K562 (cell line): Measurements from ENCODE around the gene EXOC3L1. TPM values are rescaled to one million over a fixed set of nuclear protein-coding genes. Genes with fewer than 3 reads are reported as not detected.

Experiments used
- ATAC-seq: fragments of 200-7000 bp; cut with Tn5 transposase; 3 replicates; pipeline ENCODE4 v1.9.1; 2020; ENCODE audit warnings: moderate library complexity
- BruUV-seq: library from RNA; stranded (reverse); fragments of 400-500 nt; replicated peaks from 2 replicates; lab custom pipeline; 2021; lab: Mats Ljungman, UMichigan
- CTCF ChIA-PET: fragments of 300-600 bp; formaldehyde crosslinking; extraction: SDS; loops from one replicate; lab custom pipeline; 2021; ENCODE audit warnings: low intra/inter-chr PET ratio; lab: Yijun Ruan, JAX
- POLR2A ChIA-PET: fragments of 300-600, 350-650 bp; sonication (Branson Sonifier 250); formaldehyde crosslinking; extraction: SDS; loops from one replicate; lab custom pipeline; 2021; ENCODE audit warnings: antibody characterized with exemption, inconsistent platforms; lab: Yijun Ruan, JAX
- DNase-seq, 4 experiments: peaks; one replicate each; pipeline versions ENCODE4 v3.0.0 to v3.0.0-alpha.2; 2011 to 2018; ENCODE audit warnings: low spot score in 3 of 4, mixed read lengths in 3 of 4; ENCODE audit errors: extremely low read depth in 1 of 4
- FAIRE-seq: peaks from 2 replicates; lab custom pipeline; 2011; peaks lifted over from hg19 to GRCh38; lab: Jason Lieb, UNC
- H2AFZ ChIP-seq: 2 replicates; pipeline ENCODE4 v1.6.0; 2011; ENCODE audit warnings: low read depth, low read length, control low read depth, inconsistent platforms
- H3K27ac ChIP-seq: fragments of 200-600 bp; 3 replicates; pipeline ENCODE4 v1.8.0; 2011; ENCODE audit warnings: low read depth, mild to moderate bottlenecking, control low read depth, inconsistent platforms, low read length, moderate library complexity, mixed read lengths; ENCODE audit errors: extremely low read depth
- H3K27me3 ChIP-seq, 2 experiments: fragments of 300-600 bp in 1 of 2; 2 replicates in 1 of 2; 3 replicates in 1 of 2; pipeline versions ENCODE4 v1.6.0 to v1.8.0; 2011; ENCODE audit warnings: inconsistent platforms in 2 of 2, low read length in 2 of 2, mild to moderate bottlenecking in 1 of 2, mixed read lengths in 1 of 2, moderate library complexity in 1 of 2; ENCODE audit not compliant: control insufficient read depth in 2 of 2, insufficient read depth in 2 of 2
- H3K36me3 ChIP-seq: fragments of 300-600 bp; 3 replicates; pipeline ENCODE4 v1.8.0; 2011; ENCODE audit warnings: mild to moderate bottlenecking, low read length, inconsistent platforms; ENCODE audit not compliant: control insufficient read depth, insufficient read depth
- H3K4me1 ChIP-seq, 2 experiments: fragments of 200-600 bp in 1 of 2; replicated peaks in 1 of 2; 2 replicates in 1 of 2; 3 replicates in 1 of 2; pipeline versions ENCODE4 v1.5.1 to v1.8.0; 2011; ENCODE audit warnings: inconsistent platforms in 2 of 2, low read length in 2 of 2, mild to moderate bottlenecking in 1 of 2, mixed read lengths in 1 of 2, moderate library complexity in 1 of 2; ENCODE audit not compliant: control insufficient read depth in 2 of 2, insufficient read depth in 2 of 2
- H3K4me2 ChIP-seq: 2 replicates; pipeline ENCODE4 v1.6.1; 2011; ENCODE audit warnings: low read length, control low read depth, inconsistent platforms, mixed read lengths; ENCODE audit not compliant: insufficient read depth
- H3K4me3 ChIP-seq: fragments of 200-600 bp; sonication (generic), shearing (Covaris generic); 2 replicates; pipeline ENCODE4 v1.5.1; 2016; ENCODE audit warnings: control low read depth, inconsistent platforms
- H3K79me2 ChIP-seq: fragments of 200-600 bp; 3 replicates; pipeline ENCODE4 v1.8.0; 2011; ENCODE audit warnings: low read length, inconsistent platforms; ENCODE audit not compliant: control insufficient read depth, insufficient read depth
- H3K9ac ChIP-seq, 2 experiments: 2 replicates each; pipeline versions ENCODE4 v1.6.0 to v1.6.1; 2011; ENCODE audit warnings: low read depth in 2 of 2, low read length in 2 of 2, control low read depth in 1 of 2, inconsistent platforms in 1 of 2, mild to moderate bottlenecking in 1 of 2, mixed read lengths in 1 of 2; ENCODE audit not compliant: insufficient read depth in 1 of 2
- H3K9me1 ChIP-seq: one replicate; pipeline ENCODE4 v1.6.0; 2011; ENCODE audit warnings: inconsistent platforms, mild to moderate bottlenecking, low read length, moderate library complexity; ENCODE audit not compliant: control insufficient read depth, insufficient read depth
- H3K9me3 ChIP-seq: replicated peaks from 2 replicates; pipeline ENCODE4 v1.5.1; 2011; ENCODE audit warnings: low read depth, low read length, inconsistent platforms; ENCODE audit not compliant: control insufficient read depth, insufficient read depth
- H4K20me1 ChIP-seq: replicated peaks from 2 replicates; pipeline ENCODE4 v1.6.1; 2011; ENCODE audit warnings: low read length, inconsistent platforms, mixed read lengths; ENCODE audit not compliant: control insufficient read depth, insufficient read depth
- RAD21 ChIP-seq, 2 experiments: fragments of 250-450 bp in 1 of 2; fragments of 450-650 bp in 1 of 2; sonication (Bioruptor Pico) in 1 of 2; formaldehyde crosslinking in 1 of 2; IDR thresholded peaks in 1 of 2; conservative IDR thresholded peaks in 1 of 2; 2 replicates each; pipeline versions ENCODE4 v1.4.0 to v1.8.0; 2020 to 2022; ENCODE audit warnings: mild to moderate bottlenecking in 2 of 2, moderate library complexity in 1 of 2
- ZNF717 ChIP-seq: fragments of 250-450 bp; sonication (Bioruptor Pico); IDR thresholded peaks from 2 replicates; pipeline ENCODE4 v1.5.0; 2021
- WGBS: fragments of 100-300 bp; shearing (Covaris generic); methylation state at CpG from one replicate; pipeline ENCODE4 v1.1.6; 2016; ENCODE audit warnings: low coverage, mixed read lengths; ENCODE audit not compliant: insufficient coverage; ENCODE audit errors: missing lambda C conversion rate; 5-methylcytosine and 5-hydroxymethylcytosine counted together
- in situ Hi-C: fragments of 300-500 bp; cut with MboI; formaldehyde crosslinking; loops from 4 replicates; pipeline ENCODE4 v1.15.0; 2018; ENCODE audit warnings: inconsistent platforms, mixed read lengths
- intact Hi-C: fragments of 100-400 bp; cut with micrococcal nuclease; formaldehyde crosslinking; loops from 2 replicates; pipeline ENCODE4 v1.14.2; 2022
- polyA plus RNA-seq, 8 experiments: library from polyadenylated mRNA; depleted of rRNA in 4 of 8; stranded (reverse) in 5 of 8; unstranded in 3 of 8; fragments of >200 nt; fragmentation: Nextera tagmentation in 2 of 8; fragmentation: Illumina TruSeq in 1 of 8; extraction: Ambion mirVana in 2 of 8; extraction: Trizol in 1 of 8; gene quantifications; 2 replicates each; pipeline versions ENCODE4 v1.2.1 to v1.2.3, GENCODE V29; 2011 to 2014; ENCODE audit warnings: inconsistent platforms in 1 of 8, missing spikeins in 1 of 8
- total RNA-seq, 7 experiments: library from RNA; depleted of rRNA in 6 of 7; stranded (reverse); fragments of >200 nt in 6 of 7; fragmentation: Illumina TruSeq in 2 of 7; extraction: Trizol in 2 of 7; gene quantifications; 2 replicates each; pipeline versions ENCODE4 v1.2.1 to v1.2.3, GENCODE V29; 2011 to 2021; ENCODE audit warnings: low replicate concordance in 1 of 7
- TF ChIP-seq, protein P1 (sequence below), 3 experiments: IDR thresholded peaks in 2 of 3; conservative IDR thresholded peaks in 1 of 3; 2 replicates each; pipeline ENCODE4 v1.5.1; 2011 to 2012; ENCODE audit warnings: low read length in 3 of 3, mild to moderate bottlenecking in 3 of 3, control low read depth in 2 of 3, improper control_type of control experiment in 1 of 3, inconsistent platforms in 1 of 3, low read depth in 1 of 3, mixed read lengths in 1 of 3, moderate library complexity in 1 of 3; ENCODE audit not compliant: insufficient read depth in 2 of 3
- TF ChIP-seq, protein P2 (sequence below), 2 experiments: fragments of 450-650 bp; formaldehyde crosslinking in 1 of 2; IDR thresholded peaks; 2 replicates each; pipeline versions ENCODE4 v1.4.0 to v1.6.1; 2014 to 2020; ENCODE audit warnings: mild to moderate bottlenecking in 2 of 2, borderline replicate concordance in 1 of 2, low read depth in 1 of 2

Gene EXOC3L1
- total and polyA plus RNA-seq, 9 of the 15 experiments (the other 6 are each of a cell fraction or from before 2014, with no cell fraction given), result 0.08 TPM; not detected in 8

DNA sequence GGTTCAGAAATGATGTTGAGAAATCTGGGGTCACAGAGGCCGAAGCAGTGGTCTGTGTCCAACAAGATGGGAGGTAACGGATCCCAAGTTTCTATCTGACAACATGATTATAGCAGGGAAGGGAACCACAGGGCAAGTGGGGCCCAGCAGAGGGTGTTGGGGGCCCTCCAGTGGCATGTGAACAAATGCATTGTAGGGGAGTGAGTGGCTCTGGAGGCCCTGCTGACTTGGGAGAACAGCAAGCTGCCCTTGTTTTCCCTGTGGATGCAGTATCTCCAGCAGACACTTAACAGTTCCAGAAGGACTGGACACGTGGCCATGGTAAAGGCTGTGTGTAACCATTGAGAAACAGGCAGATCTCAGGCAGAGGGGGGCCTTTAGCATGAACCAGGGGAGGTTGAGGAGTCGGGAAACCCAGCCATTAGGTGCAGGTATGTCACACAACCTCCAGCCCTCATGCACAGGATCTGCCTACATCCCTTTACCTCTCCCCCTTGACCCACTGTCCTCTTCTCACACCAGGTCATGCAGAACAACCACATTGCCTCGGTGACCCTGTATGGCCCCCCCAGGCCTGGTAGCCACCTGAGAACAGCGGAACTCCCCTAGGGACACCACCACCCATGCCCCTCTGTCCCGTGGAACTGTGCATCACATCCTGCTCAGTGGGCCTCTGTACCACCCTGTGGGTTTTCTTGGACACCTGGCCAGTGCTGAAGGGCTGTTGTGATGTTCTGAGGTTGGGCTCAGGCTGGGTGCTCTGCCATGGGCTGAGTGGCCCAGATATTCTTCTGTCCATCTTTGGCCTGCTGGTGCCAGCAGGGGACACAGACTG, 43.2 kb downstream of the EXOC3L1 start:
- CTCF ChIA-PET, result no interaction called here
- no peaks in the 10 kb centered on the region for H3K9me3 ChIP-seq
- H3K79me2 ChIP-seq, result no peaks in the 10 kb centered on the region
- H3K4me2 ChIP-seq, result no peak overlapping the region
- H3K9ac ChIP-seq, result no peak overlapping the region
- no peak overlapping the region for H2AFZ ChIP-seq
- no peak overlapping the region for H3K4me3 ChIP-seq
- intact Hi-C loops (no loop called here), in situ Hi-C loops (no loop called here)
- H3K27me3 ChIP-seq, result no peaks in the 10 kb centered on the region
- TF ChIP-seq ZNF717 (CRISPR knock-in tag) (no peak), RAD21 (CRISPR knock-in tag; conservative IDR thresholded peaks at IDR 0.05 in 1 of 2, IDR thresholded peaks at IDR 0.05 in 1 of 2) (0 out of 4 replicates have a peak, but pooled peaks of 1 of the 2 experiments have one; percentile 16)
- TF ChIP-seq, protein P1, sequence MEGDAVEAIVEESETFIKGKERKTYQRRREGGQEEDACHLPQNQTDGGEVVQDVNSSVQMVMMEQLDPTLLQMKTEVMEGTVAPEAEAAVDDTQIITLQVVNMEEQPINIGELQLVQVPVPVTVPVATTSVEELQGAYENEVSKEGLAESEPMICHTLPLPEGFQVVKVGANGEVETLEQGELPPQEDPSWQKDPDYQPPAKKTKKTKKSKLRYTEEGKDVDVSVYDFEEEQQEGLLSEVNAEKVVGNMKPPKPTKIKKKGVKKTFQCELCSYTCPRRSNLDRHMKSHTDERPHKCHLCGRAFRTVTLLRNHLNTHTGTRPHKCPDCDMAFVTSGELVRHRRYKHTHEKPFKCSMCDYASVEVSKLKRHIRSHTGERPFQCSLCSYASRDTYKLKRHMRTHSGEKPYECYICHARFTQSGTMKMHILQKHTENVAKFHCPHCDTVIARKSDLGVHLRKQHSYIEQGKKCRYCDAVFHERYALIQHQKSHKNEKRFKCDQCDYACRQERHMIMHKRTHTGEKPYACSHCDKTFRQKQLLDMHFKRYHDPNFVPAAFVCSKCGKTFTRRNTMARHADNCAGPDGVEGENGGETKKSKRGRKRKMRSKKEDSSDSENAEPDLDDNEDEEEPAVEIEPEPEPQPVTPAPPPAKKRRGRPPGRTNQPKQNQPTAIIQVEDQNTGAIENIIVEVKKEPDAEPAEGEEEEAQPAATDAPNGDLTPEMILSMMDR (IDR thresholded peaks at IDR 0.05 in 2 of 3, conservative IDR thresholded peaks at IDR 0.05 in 1 of 3; ENCODE audit: insufficient read depth in 2 of 3, low read depth in 1 of 3, low read length in 3 of 3), result peak in 1 of 3 experiments; percentile 21; a peak in 2 of 6 replicates
- TF ChIP-seq, protein P2, sequence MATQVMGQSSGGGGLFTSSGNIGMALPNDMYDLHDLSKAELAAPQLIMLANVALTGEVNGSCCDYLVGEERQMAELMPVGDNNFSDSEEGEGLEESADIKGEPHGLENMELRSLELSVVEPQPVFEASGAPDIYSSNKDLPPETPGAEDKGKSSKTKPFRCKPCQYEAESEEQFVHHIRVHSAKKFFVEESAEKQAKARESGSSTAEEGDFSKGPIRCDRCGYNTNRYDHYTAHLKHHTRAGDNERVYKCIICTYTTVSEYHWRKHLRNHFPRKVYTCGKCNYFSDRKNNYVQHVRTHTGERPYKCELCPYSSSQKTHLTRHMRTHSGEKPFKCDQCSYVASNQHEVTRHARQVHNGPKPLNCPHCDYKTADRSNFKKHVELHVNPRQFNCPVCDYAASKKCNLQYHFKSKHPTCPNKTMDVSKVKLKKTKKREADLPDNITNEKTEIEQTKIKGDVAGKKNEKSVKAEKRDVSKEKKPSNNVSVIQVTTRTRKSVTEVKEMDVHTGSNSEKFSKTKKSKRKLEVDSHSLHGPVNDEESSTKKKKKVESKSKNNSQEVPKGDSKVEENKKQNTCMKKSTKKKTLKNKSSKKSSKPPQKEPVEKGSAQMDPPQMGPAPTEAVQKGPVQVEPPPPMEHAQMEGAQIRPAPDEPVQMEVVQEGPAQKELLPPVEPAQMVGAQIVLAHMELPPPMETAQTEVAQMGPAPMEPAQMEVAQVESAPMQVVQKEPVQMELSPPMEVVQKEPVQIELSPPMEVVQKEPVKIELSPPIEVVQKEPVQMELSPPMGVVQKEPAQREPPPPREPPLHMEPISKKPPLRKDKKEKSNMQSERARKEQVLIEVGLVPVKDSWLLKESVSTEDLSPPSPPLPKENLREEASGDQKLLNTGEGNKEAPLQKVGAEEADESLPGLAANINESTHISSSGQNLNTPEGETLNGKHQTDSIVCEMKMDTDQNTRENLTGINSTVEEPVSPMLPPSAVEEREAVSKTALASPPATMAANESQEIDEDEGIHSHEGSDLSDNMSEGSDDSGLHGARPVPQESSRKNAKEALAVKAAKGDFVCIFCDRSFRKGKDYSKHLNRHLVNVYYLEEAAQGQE (IDR thresholded peaks at IDR 0.05; ENCODE audit: borderline replicate concordance), result peak; percentile 14; the same call in 1 of the 2 replicates
- TF ChIP-seq, protein P2 (CRISPR knock-in tag; IDR thresholded peaks at IDR 0.05; ENCODE audit: low read depth), result no peak
- no peaks in the 10 kb centered on the region for H3K9me1 ChIP-seq
- H3K36me3 ChIP-seq, result peaks cover 71% of the 10 kb centered on the region
- no peaks in the 10 kb centered on the region for H4K20me1 ChIP-seq
- no peak for ATAC-seq
- 71% methylated on average over 6 of the region's 7 CpGs for WGBS
- POLR2A ChIA-PET, result interaction anchor here (1.4 kb wide), 1 partner anchor 12 kb away, joined by 3 read pairs; no protein-coding TSS in a partner anchor
- FAIRE-seq, result no peak
- no peak overlapping the region for H3K27ac ChIP-seq
- H3K4me1 ChIP-seq, result peaks cover 0 to 26% of the 10 kb centered on the region in 2 experiments; a peak in 2 of 5 replicates
- BruUV-seq, result no TSS peak
- DNase-seq, result no peak
